GM12875 (cell line): ENCODE results near the gene KRT84.

ENCODE experiments used
- H3K4me3 ChIP-seq: one replicate; pipeline ENCODE4 v1.5.1; 2011; ENCODE audit warnings: low read depth, low read length, control low read depth
- CTCF ChIP-seq: IDR thresholded peaks from 2 replicates; pipeline ENCODE4 v1.5.1; 2011; ENCODE audit warnings: low read depth, mild to moderate bottlenecking, control low read depth, inconsistent platforms, low read length, moderate library complexity, borderline replicate concordance; ENCODE audit not compliant: insufficient read depth

KRT84 gene

GRCh38 chr12:52338241-52338960 lies 47.1 kb downstream of the KRT84 start:
- H3K4me3 ChIP-seq, result no peak overlapping the region

DNA sequence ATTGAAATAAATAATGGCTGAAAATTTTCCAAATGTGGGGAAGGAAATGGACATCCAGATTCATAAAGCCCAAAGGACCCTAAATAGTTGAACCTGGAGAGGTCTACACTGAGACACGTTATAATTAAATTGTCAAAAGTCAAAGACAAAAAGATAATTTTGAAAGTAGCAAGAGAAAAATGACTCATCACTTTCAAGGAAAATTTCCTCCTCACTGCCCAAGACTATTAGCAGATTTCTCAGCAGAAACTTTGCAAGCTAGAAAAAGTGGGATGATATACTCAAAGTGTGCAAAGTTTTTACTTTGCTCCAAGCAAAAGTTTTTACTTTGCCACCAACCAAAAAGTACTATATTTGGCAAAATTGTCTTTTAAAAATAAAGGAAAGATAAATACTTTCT lies 48.4 kb downstream of the KRT84 start:
- TF ChIP-seq CTCF, result no peak
- no peak overlapping the region for H3K4me3 ChIP-seq

More at GRCh38 chr12:52338241-52338960, 47.1 kb downstream of the KRT84 start:
- no peak for TF ChIP-seq CTCF

GRCh38 chr12:52336641-52337040 lies 48.8 kb downstream of the KRT84 start:
- H3K4me3 ChIP-seq, result no peak overlapping the region
- no peak for TF ChIP-seq CTCF

DNA sequence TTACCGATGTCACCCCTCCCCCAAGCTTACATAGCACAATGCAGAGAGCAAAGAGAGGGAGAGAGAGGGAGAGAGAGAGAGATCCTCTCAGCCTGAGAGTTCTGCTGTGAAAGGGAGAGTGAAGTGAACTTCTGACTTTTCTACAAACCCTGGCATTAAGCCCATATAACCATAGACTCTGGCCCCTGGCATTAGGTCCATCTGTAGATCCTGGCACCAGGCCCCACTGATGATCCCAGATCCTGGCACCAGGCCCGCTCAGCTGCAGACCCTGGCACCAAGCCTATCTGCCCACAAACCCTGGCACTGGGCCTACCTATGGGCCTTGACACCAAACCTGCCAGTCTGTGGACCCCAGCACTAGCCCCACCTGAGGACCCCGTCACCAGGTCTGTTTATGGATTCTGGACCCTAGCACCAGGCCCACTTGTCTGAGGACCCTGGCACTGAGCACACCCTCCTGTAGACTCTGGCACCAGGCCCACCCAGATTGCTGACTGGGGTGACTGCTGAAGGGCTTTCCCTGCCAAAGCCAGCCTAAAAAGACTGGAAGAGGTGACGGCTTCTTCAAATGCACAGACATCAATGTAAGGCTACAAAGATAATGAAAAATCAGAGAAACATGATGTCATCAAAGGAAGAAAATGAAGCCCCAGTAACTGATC lies 49.7 kb downstream of the KRT84 start:
- TF ChIP-seq CTCF, result no peak
- no peak overlapping the region for H3K4me3 ChIP-seq

DNA sequence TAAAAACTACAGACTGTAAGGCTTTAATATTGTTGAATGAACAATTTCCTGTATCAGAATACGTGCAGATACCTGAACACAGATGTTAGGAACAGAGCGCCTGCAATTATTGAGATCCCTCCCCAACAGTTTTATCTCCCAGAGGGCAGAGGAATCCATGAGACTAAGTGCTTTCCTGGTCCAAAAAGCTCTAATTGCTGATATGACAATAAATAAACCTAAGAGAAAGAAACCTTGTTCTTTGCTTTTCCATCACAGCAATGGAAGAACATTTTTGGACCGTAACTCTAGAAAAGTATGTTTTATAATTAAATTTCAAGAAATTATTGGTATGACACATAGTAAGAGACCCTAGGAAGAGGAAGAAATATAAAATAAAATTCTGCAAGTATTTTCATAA lies 51.3 kb downstream of the KRT84 start:
- TF ChIP-seq CTCF, result no peak
- H3K4me3 ChIP-seq, result no peak overlapping the region

DNA sequence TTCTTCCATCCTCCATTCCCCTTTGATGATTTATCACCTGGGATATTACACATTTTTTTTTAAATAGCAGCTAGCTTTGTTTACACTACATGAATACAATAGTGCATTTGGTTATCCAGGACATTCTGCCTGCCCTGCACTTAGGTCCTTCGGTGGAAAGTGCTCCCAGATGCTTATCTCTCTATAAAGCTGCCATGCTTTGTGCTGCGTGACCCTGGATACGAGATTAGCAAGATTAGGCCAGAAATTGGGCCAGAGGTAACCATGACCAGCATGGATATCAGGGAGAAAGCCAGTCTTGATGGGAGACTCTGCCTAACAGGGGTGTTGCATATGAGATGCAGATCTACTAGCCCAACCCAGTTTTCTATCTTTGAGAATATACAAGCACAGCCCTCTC lies 52.1 kb downstream of the KRT84 start:
- no peak for TF ChIP-seq CTCF
- no peak overlapping the region for H3K4me3 ChIP-seq

GRCh38 chr12:52332381-52332780 lies 53.1 kb downstream of the KRT84 start:
- no peak overlapping the region for H3K4me3 ChIP-seq
- no peak for TF ChIP-seq CTCF
